ENCODE results near the gene ETS2. TPM values are rescaled to one million over a fixed set of nuclear protein-coding genes. Genes with fewer than 3 reads are reported as not detected.

The ETS2 gene
- total RNA-seq, 3 donors from 2014 or later (not counting 1 experiment from before 2014, with no cell fraction given), result 10.6 to 36.9 (median 18.5) TPM

DNA sequence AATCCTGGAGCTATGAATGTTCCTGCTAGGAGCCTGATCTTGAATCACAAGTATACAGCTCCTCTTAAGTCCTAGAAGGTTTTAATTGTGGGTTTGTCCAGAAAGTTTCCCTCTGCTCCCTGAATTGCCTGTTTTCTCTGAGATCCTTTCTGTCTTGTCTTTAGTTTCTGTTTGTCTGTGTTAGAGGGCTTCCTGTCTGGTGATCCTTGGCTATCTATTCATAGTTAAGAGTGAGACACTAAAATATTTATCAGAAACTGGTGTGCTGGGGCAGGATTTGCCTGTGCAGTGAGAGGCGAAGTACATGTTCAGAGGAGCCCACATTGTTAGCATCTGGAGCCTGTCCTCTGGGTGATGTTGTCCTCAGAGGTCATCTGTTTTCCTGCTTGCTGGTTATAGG lies 45.4 kb downstream of the ETS2 start:
- Mint-ChIP-seq H3K4me3 (no peak overlapping the region), H3K27me3 (ENCODE audit: low read depth in 2 of 2) (peaks cover 17 to 47% of the 10 kb centered on the region in 2 donors)

DNA sequence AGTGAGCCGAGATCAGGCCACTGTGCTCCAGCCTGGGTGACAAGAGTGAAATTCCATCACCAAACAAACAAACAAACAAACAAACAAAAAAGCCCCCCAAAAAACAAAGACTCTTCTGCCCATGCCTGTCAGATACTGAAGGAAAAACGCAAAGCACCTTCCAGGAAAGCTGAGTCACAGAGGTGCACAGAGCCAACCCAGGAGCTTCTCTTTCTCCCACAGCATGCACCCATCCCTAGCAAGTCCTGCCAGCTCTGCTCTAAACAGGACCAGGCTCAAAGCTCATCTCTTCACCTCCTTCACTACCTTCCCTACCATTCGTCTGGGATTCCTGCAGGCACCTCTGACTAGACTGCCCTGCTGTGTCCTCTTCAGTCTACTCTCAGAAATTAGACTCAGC lies 46.5 kb downstream of the ETS2 start:
- Mint-ChIP-seq H3K36me3 (no peaks in the 10 kb centered on the region), H3K4me3 (no peak overlapping the region), H3K27ac (no peak overlapping the region), H3K4me1 (no peaks in the 10 kb centered on the region), H3K9me3 (no peaks in the 10 kb centered on the region), H3K27me3 (ENCODE audit: low read depth in 2 of 2) (peaks cover 17 to 47% of the 10 kb centered on the region in 2 donors)
- intact Hi-C loops (cut with micrococcal nuclease), result no loop called here
- Histone ChIP-seq H3K4me3 (ENCODE audit: low read length) (no peak overlapping the region), H3K36me3 (ENCODE audit: control insufficient read depth, insufficient read depth, low read length) (no peaks in the 10 kb centered on the region), H3K27me3 (ENCODE audit: control insufficient read depth, insufficient read depth, low read length) (no peaks in the 10 kb centered on the region), H3K27ac (ENCODE audit: low read length) (no peak overlapping the region), H3K9me3 (ENCODE audit: control insufficient read depth, insufficient read depth, low read length) (no peaks in the 10 kb centered on the region), H3K4me1 (ENCODE audit: control insufficient read depth, insufficient read depth, low read length) (no peaks in the 10 kb centered on the region)
- TF ChIP-seq, protein P1, sequence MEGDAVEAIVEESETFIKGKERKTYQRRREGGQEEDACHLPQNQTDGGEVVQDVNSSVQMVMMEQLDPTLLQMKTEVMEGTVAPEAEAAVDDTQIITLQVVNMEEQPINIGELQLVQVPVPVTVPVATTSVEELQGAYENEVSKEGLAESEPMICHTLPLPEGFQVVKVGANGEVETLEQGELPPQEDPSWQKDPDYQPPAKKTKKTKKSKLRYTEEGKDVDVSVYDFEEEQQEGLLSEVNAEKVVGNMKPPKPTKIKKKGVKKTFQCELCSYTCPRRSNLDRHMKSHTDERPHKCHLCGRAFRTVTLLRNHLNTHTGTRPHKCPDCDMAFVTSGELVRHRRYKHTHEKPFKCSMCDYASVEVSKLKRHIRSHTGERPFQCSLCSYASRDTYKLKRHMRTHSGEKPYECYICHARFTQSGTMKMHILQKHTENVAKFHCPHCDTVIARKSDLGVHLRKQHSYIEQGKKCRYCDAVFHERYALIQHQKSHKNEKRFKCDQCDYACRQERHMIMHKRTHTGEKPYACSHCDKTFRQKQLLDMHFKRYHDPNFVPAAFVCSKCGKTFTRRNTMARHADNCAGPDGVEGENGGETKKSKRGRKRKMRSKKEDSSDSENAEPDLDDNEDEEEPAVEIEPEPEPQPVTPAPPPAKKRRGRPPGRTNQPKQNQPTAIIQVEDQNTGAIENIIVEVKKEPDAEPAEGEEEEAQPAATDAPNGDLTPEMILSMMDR (IDR thresholded peaks at IDR 0.05), result no peak
- WGBS (ENCODE audit: insufficient coverage), result 69% methylated on average over 3 of the region's 3 CpGs
- DNase-seq (no peak), ATAC-seq (no peak)

More for the DNA sequence above, 45.4 kb downstream of the ETS2 start:
- Mint-ChIP-seq H3K27ac (no peak overlapping the region), H3K4me1 (no peaks in the 10 kb centered on the region), H3K9me3 (no peaks in the 10 kb centered on the region), H3K36me3 (no peaks in the 10 kb centered on the region)
- DNase-seq (no peak), ATAC-seq (no peak)
- no peak overlapping the region for H3K4me3 ChIP-seq (ENCODE audit: low read length)
- H3K27ac ChIP-seq (ENCODE audit: low read length), result no peak overlapping the region
- H3K36me3 ChIP-seq (ENCODE audit: control insufficient read depth, insufficient read depth, low read length), result no peaks in the 10 kb centered on the region
- intact Hi-C loops (cut with micrococcal nuclease), result no loop called here
- TF ChIP-seq, protein P1 (IDR thresholded peaks at IDR 0.05), result no peak
- H3K9me3 ChIP-seq (ENCODE audit: control insufficient read depth, insufficient read depth, low read length), result no peaks in the 10 kb centered on the region
- WGBS (ENCODE audit: insufficient coverage), result 97% methylated on average over 1 of the region's 1 CpG
- no peaks in the 10 kb centered on the region for H3K4me1 ChIP-seq (ENCODE audit: control insufficient read depth, insufficient read depth, low read length)
- H3K27me3 ChIP-seq (ENCODE audit: control insufficient read depth, insufficient read depth, low read length), result no peaks in the 10 kb centered on the region

DNA sequence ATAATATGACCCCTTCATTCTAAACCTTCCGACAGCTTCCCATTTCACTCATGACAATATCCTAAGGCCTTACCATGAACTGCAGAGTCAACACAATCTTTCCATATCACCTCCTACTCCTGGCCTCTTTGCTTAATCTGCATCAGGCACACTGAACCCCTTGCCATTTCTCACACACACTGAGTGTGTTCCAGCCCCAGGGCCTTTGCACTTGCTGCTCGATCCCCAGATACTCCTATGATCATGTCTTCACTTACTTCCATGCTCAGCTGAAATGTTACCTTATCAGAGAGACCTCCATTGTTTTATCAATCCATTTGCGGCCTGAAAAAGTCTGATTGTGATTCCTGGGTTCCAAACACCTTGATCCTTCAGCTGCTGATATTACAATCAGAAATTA lies 47.0 kb downstream of the ETS2 start:
- Mint-ChIP-seq H3K9me3 (no peaks in the 10 kb centered on the region), H3K36me3 (no peaks in the 10 kb centered on the region), H3K4me3 (no peak overlapping the region), H3K27ac (no peak overlapping the region), H3K27me3 (ENCODE audit: low read depth in 2 of 2) (peaks cover 17 to 47% of the 10 kb centered on the region in 2 donors), H3K4me1 (no peaks in the 10 kb centered on the region)
- 81% methylated on average over 3 of the region's 3 CpGs for WGBS (ENCODE audit: insufficient coverage)
- Histone ChIP-seq H3K9me3 (ENCODE audit: control insufficient read depth, insufficient read depth, low read length) (no peaks in the 10 kb centered on the region), H3K27ac (ENCODE audit: low read length) (no peak overlapping the region), H3K4me3 (ENCODE audit: low read length) (no peak overlapping the region), H3K27me3 (ENCODE audit: control insufficient read depth, insufficient read depth, low read length) (no peaks in the 10 kb centered on the region), H3K36me3 (ENCODE audit: control insufficient read depth, insufficient read depth, low read length) (no peaks in the 10 kb centered on the region), H3K4me1 (ENCODE audit: control insufficient read depth, insufficient read depth, low read length) (no peaks in the 10 kb centered on the region)
- ATAC-seq (no peak), DNase-seq (no peak)
- TF ChIP-seq, protein P1 (IDR thresholded peaks at IDR 0.05), result no peak
- intact Hi-C loops (cut with micrococcal nuclease), result no loop called here

DNA sequence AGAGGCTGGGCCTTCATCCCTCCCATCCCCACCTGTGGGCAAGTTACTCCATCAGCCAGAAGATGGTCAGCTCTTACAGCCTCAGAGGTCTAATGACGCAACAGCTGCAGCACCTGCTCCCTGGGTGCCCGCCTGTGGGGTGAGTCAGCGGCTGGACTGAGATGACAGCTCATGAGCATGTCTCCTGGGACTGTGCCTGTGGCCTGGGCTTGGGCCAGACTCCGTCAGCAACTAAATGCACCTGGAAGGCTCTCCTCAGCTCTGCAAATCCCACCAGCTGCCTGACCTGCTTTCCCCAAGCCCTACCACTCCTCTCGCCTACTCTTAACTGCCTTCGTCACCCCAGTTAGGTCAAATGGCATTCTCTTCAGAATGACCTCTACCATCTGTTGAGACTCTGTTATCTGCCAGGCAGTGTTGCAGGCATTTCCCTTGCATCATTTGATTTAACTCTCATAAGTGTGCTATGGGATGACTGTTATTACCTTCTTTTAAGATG lies 47.7 kb downstream of the ETS2 start:
- H3K4me1 ChIP-seq (ENCODE audit: control insufficient read depth, insufficient read depth, low read length), result no peaks in the 10 kb centered on the region
- no peaks in the 10 kb centered on the region for H3K4me1 Mint-ChIP-seq
- no peaks in the 10 kb centered on the region for H3K27me3 ChIP-seq (ENCODE audit: control insufficient read depth, insufficient read depth, low read length)
- H3K27ac Mint-ChIP-seq, result no peak overlapping the region
- no peaks in the 10 kb centered on the region for H3K36me3 Mint-ChIP-seq
- DNase-seq (no peak), ATAC-seq (no peak)
- no peaks in the 10 kb centered on the region for H3K9me3 Mint-ChIP-seq
- H3K27ac ChIP-seq (ENCODE audit: low read length), result no peak overlapping the region
- TF ChIP-seq, protein P1 (IDR thresholded peaks at IDR 0.05), result no peak
- intact Hi-C loops (cut with micrococcal nuclease), result no loop called here
- H3K4me3 Mint-ChIP-seq, result no peak overlapping the region
- H3K27me3 Mint-ChIP-seq (ENCODE audit: low read depth in 2 of 2), result peaks cover 17 to 47% of the 10 kb centered on the region in 2 donors
- 56% methylated on average over 6 of the region's 6 CpGs for WGBS (ENCODE audit: insufficient coverage)
- H3K4me3 ChIP-seq (ENCODE audit: low read length), result no peak overlapping the region
- H3K9me3 ChIP-seq (ENCODE audit: control insufficient read depth, insufficient read depth, low read length), result no peaks in the 10 kb centered on the region
- H3K36me3 ChIP-seq (ENCODE audit: control insufficient read depth, insufficient read depth, low read length), result no peaks in the 10 kb centered on the region
